HEK293 (cell line): ENCODE measurements around the gene CLN5.

Source experiments
- HOXA7 ChIP-seq: sonication (generic); formaldehyde crosslinking; IDR thresholded peaks from 2 replicates; pipeline ENCODE4 v1.8.1; 2022; ENCODE audit warnings: missing genetic modification reagents, borderline replicate concordance
- ZNF274 ChIP-seq, 2 experiments: fragments of 200-500 bp in 1 of 2; fragments of 450-650 bp in 1 of 2; sonication (Bioruptor generic) in 1 of 2; formaldehyde crosslinking in 1 of 2; IDR thresholded peaks; 2 replicates each; pipeline versions ENCODE4 v1.5.1 to v1.6.1; 2014 to 2016; ENCODE audit warnings: borderline replicate concordance in 1 of 2, inconsistent platforms in 1 of 2, low read length in 1 of 2, missing biosample characterization in 1 of 2, missing genetic modification characterization in 1 of 2
- ZNF837 ChIP-seq: fragments of 450-650 bp; formaldehyde crosslinking; IDR thresholded peaks from 2 replicates; pipeline ENCODE4 v1.5.1; 2016; ENCODE audit warnings: missing biosample characterization, missing genetic modification characterization
- TF ChIP-seq, protein P1 (sequence below): fragments of 450-650 bp; formaldehyde crosslinking; IDR thresholded peaks from 2 replicates; pipeline ENCODE4 v1.5.1; 2016; ENCODE audit warnings: missing biosample characterization, missing genetic modification characterization, low read depth
- TF ChIP-seq, protein P2 (sequence below): fragments of 450-650 bp; formaldehyde crosslinking; IDR thresholded peaks from 2 replicates; pipeline ENCODE4 v1.5.1; 2016; ENCODE audit warnings: missing biosample characterization, missing genetic modification characterization

DNA sequence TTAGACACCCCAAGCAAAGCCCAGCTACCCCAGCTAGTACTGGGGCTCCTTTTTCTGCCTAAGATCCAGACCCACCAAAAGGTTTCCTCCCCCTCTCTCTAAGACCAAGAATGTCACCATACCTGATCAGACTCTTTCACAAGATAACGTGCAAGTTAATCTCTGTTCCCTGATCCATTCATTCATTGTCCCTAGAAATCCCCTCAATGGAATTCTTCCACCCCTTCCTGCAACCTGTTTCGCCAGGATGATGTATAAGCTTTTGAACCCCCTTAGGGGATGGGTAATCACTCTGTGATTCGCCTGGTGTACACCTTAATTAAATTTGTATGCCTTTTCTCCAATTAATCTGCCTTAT, 17.3 kb upstream of the CLN5 start:
- TF ChIP-seq ZNF274 (IDR thresholded peaks at IDR 0.05; ENCODE audit: low read length) = no peak
- TF ChIP-seq ZNF274 (tag by site-specific recombination; IDR thresholded peaks at IDR 0.05; ENCODE audit: borderline replicate concordance) = no peak
- no peak for TF ChIP-seq HOXA7 (CRISPR knock-in tag)
- no peak for TF ChIP-seq ZNF837 (tag by site-specific recombination)
- TF ChIP-seq, protein P1, sequence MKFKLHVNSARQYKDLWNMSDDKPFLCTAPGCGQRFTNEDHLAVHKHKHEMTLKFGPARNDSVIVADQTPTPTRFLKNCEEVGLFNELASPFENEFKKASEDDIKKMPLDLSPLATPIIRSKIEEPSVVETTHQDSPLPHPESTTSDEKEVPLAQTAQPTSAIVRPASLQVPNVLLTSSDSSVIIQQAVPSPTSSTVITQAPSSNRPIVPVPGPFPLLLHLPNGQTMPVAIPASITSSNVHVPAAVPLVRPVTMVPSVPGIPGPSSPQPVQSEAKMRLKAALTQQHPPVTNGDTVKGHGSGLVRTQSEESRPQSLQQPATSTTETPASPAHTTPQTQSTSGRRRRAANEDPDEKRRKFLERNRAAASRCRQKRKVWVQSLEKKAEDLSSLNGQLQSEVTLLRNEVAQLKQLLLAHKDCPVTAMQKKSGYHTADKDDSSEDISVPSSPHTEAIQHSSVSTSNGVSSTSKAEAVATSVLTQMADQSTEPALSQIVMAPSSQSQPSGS (tag by site-specific recombination) = no peak
- TF ChIP-seq, protein P2, sequence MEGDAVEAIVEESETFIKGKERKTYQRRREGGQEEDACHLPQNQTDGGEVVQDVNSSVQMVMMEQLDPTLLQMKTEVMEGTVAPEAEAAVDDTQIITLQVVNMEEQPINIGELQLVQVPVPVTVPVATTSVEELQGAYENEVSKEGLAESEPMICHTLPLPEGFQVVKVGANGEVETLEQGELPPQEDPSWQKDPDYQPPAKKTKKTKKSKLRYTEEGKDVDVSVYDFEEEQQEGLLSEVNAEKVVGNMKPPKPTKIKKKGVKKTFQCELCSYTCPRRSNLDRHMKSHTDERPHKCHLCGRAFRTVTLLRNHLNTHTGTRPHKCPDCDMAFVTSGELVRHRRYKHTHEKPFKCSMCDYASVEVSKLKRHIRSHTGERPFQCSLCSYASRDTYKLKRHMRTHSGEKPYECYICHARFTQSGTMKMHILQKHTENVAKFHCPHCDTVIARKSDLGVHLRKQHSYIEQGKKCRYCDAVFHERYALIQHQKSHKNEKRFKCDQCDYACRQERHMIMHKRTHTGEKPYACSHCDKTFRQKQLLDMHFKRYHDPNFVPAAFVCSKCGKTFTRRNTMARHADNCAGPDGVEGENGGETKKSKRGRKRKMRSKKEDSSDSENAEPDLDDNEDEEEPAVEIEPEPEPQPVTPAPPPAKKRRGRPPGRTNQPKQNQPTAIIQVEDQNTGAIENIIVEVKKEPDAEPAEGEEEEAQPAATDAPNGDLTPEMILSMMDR = no peak
